SU-DHL-6 (cell line): ENCODE data around the gene CDKN2B.
A peak's percentile ranks its signal among the peaks of the same experiment; 100 is the strongest.
"Not testable (repeated sequence)": the region's sequence is repeated elsewhere in the genome, so short reads cannot be mapped to it uniquely, and the experiment has no call there.

Experiments
- H2AFZ ChIP-seq: fragments of 200-600 bp; sonication (generic); 2 replicates; pipeline ENCODE4 v1.6.1; 2014; ENCODE audit warnings: low read depth, mild to moderate bottlenecking, moderate library complexity, mixed read lengths, antibody characterized with exemption, low read length; ENCODE audit not compliant: severe bottlenecking
- H3F3A ChIP-seq: fragments of 200-600 bp; shearing (Covaris generic); 2 replicates; pipeline ENCODE4 v1.6.0; 2016; ENCODE audit warnings: antibody characterized with exemption, mild to moderate bottlenecking; ENCODE audit not compliant: insufficient read depth
- H3K27ac ChIP-seq: fragments of 200-600 bp; sonication (generic); 2 replicates; pipeline ENCODE4 v1.5.1; 2016; ENCODE audit warnings: low read depth, mild to moderate bottlenecking, low read length, moderate library complexity, mixed read lengths
- H3K27me3 ChIP-seq: fragments of 200-600 bp; sonication (generic), shearing (Covaris generic); 2 replicates; pipeline ENCODE4 v1.6.0; 2014; ENCODE audit warnings: mild to moderate bottlenecking, low read length
- H3K36me3 ChIP-seq: fragments of 200-600 bp; sonication (generic); 2 replicates; pipeline ENCODE4 v1.6.1; 2014; ENCODE audit warnings: mild to moderate bottlenecking, low read length, mixed read lengths
- H3K4me2 ChIP-seq: fragments of 300-600, 200-600 bp; shearing (Covaris generic), sonication (generic); 2 replicates; pipeline ENCODE4 v1.6.0; 2014; ENCODE audit warnings: low read length, low read depth, mild to moderate bottlenecking; ENCODE audit not compliant: poor library complexity, severe bottlenecking
- H3K4me3 ChIP-seq: fragments of 200-600 bp; sonication (generic); 2 replicates; pipeline ENCODE4 v1.5.1; 2014; ENCODE audit warnings: antibody characterized with exemption, low read length, mild to moderate bottlenecking, mixed read lengths; ENCODE audit not compliant: insufficient read depth, poor library complexity, severe bottlenecking
- H3K79me2 ChIP-seq: fragments of 200-600 bp; sonication (generic); 2 replicates; pipeline ENCODE4 v1.6.1; 2014; ENCODE audit warnings: mild to moderate bottlenecking, low read length, moderate library complexity; ENCODE audit not compliant: insufficient read depth
- H3K9ac ChIP-seq: fragments of 200-600 bp; sonication (generic); 2 replicates; pipeline ENCODE4 v1.7.0; 2014; ENCODE audit warnings: mild to moderate bottlenecking, low read length
- H3K9me2 ChIP-seq: fragments of 200-600 bp; sonication (generic); replicated peaks from 2 replicates; pipeline ENCODE4 v1.6.1; 2014; ENCODE audit warnings: low read length; ENCODE audit not compliant: insufficient read depth
- H3K9me3 ChIP-seq: fragments of 200-600 bp; sonication (generic); 2 replicates; pipeline ENCODE4 v1.6.1; 2014; ENCODE audit warnings: low read length, mixed read lengths; ENCODE audit not compliant: insufficient read depth
- H4K20me1 ChIP-seq: fragments of 200-600 bp; sonication (generic); 2 replicates; pipeline ENCODE4 v1.6.1; 2014; ENCODE audit warnings: low read depth, mild to moderate bottlenecking, antibody characterized with exemption, low read length, moderate library complexity, mixed read lengths
- CTCF ChIP-seq: fragments of 200-600 bp; sonication (generic); IDR thresholded peaks from one replicate; pipeline ENCODE4 v1.5.1; 2017; ENCODE audit warnings: antibody characterized with exemption, mild to moderate bottlenecking, low read length, moderate library complexity; ENCODE audit not compliant: insufficient read depth, poor library complexity, severe bottlenecking
- EZH2phosphoT487 ChIP-seq: fragments of 200-600 bp; sonication (generic), shearing (Covaris generic); conservative IDR thresholded peaks from 2 replicates; pipeline ENCODE4 v1.6.1; 2018; ENCODE audit warnings: mild to moderate bottlenecking, antibody characterized with exemption, low read length, moderate library complexity, mixed read lengths

CDKN2B gene

GRCh38 chr9:21964925-21965385 lies 44.1 kb downstream of the CDKN2B start:
- H3K4me3 ChIP-seq: no peak overlapping the region
- H3K9me2 ChIP-seq: no peaks in the 10 kb centered on the region
- no peaks in the 10 kb centered on the region for H4K20me1 ChIP-seq
- TF ChIP-seq EZH2phosphoT487 (no peak), CTCF (no peak)
- no peaks in the 10 kb centered on the region for H3F3A ChIP-seq
- no peaks in the 10 kb centered on the region for H3K79me2 ChIP-seq
- H2AFZ ChIP-seq: no peak overlapping the region
- H3K9ac ChIP-seq: no peak overlapping the region
- no peaks in the 10 kb centered on the region for H3K27me3 ChIP-seq
- H3K27ac ChIP-seq: no peak overlapping the region
- peak overlapping the region; percentile 14 for H3K4me2 ChIP-seq
- H3K9me3 ChIP-seq: no peaks in the 10 kb centered on the region
- H3K36me3 ChIP-seq: 0 out of 2 replicates have a peak, but pooled peaks cover 7% of the 10 kb centered on the region

- Histone ChIP-seq H3K36me3 (no peaks in the 10 kb centered on the region), H3K27me3 (no peaks in the 10 kb centered on the region), H3K27ac (no peak overlapping the region), H2AFZ (no peak overlapping the region), H3K4me2 (no peak overlapping the region), H3K9me3 (no peaks in the 10 kb centered on the region), H3K9me2 (no peaks in the 10 kb centered on the region), H3K4me3 (no peak overlapping the region), H4K20me1 (no peaks in the 10 kb centered on the region), H3K9ac (no peak overlapping the region), H3K79me2 (no peaks in the 10 kb centered on the region), H3F3A (no peaks in the 10 kb centered on the region)
- TF ChIP-seq CTCF: no peak
- TF ChIP-seq EZH2phosphoT487: no peak
Measured at GRCh38 chr9:21961569-21961968, 47.5 kb downstream of the CDKN2B start.

GRCh38 chr9:21959268-21959667 lies 49.8 kb downstream of the CDKN2B start:
- not testable (repeated sequence) for H3K27me3 ChIP-seq, H3K4me2 ChIP-seq, H3K9me3 ChIP-seq, H2AFZ ChIP-seq, H3F3A ChIP-seq, H3K9ac ChIP-seq, H3K36me3 ChIP-seq, H4K20me1 ChIP-seq, H3K79me2 ChIP-seq, H3K27ac ChIP-seq, H3K4me3 ChIP-seq, H3K9me2 ChIP-seq

- no peak overlapping the region for H3K4me3 ChIP-seq
- H3K36me3 ChIP-seq: no peaks in the 10 kb centered on the region
- no peak overlapping the region for H2AFZ ChIP-seq
- H3K4me2 ChIP-seq: no peak overlapping the region
- H3K9ac ChIP-seq: no peak overlapping the region
- no peaks in the 10 kb centered on the region for H4K20me1 ChIP-seq
- H3K9me2 ChIP-seq: no peaks in the 10 kb centered on the region
- no peak overlapping the region for H3K27ac ChIP-seq
- H3K27me3 ChIP-seq: no peaks in the 10 kb centered on the region
- H3K79me2 ChIP-seq: no peaks in the 10 kb centered on the region
- TF ChIP-seq CTCF (no peak), EZH2phosphoT487 (no peak)
- no peaks in the 10 kb centered on the region for H3F3A ChIP-seq
- no peaks in the 10 kb centered on the region for H3K9me3 ChIP-seq
Measured at GRCh38 chr9:21958833-21959232, 50.3 kb downstream of the CDKN2B start.
